ENCODE data around the gene IGFL1.
"Not testable (repeated sequence)": the region's sequence is repeated elsewhere in the genome, so short reads cannot be mapped to it uniquely, and the experiment has no call there.

IGFL1 gene

GRCh38 chr19:46229442-46229841, at the start of gene IGFL1:
Gene IGFL1, plus strand, starts transcription at chr19:46229742. Its CDS starts 33 bp downstream, at chr19:46229775.
- no peak for DNase-seq

GRCh38 chr19:46180701-46181387, 48.7 kb upstream of the IGFL1 start:
- DNase-seq: no peak

- DNase-seq: no peak
Observed at GRCh38 chr19:46181388-46181779, 48.2 kb upstream of the IGFL1 start.

GRCh38 chr19:46182476-46182875, 47.1 kb upstream of the IGFL1 start:
- no peak for DNase-seq

GRCh38 chr19:46184775-46185710, 44.5 kb upstream of the IGFL1 start:
- not testable (repeated sequence) for DNase-seq

- DNase-seq: no peak
Observed at GRCh38 chr19:46186101-46186716, 43.3 kb upstream of the IGFL1 start.

GRCh38 chr19:46186717-46187101, 42.8 kb upstream of the IGFL1 start:
- no peak for DNase-seq

- no peak for DNase-seq
Observed at GRCh38 chr19:46189971-46190888, 39.3 kb upstream of the IGFL1 start.

GRCh38 chr19:46191356-46191755, 38.2 kb upstream of the IGFL1 start:
- no peak for DNase-seq

- no peak for DNase-seq
Observed at GRCh38 chr19:46191972-46192371, 37.6 kb upstream of the IGFL1 start.

- DNase-seq: not testable (repeated sequence)
Observed at GRCh38 chr19:46192626-46192991, 36.9 kb upstream of the IGFL1 start.

GRCh38 chr19:46192992-46193650, 36.4 kb upstream of the IGFL1 start:
- no peak for DNase-seq

- DNase-seq: no peak
Observed at GRCh38 chr19:46193678-46194077, 35.9 kb upstream of the IGFL1 start.

GRCh38 chr19:46195104-46195503, 34.4 kb upstream of the IGFL1 start:
- no peak for DNase-seq

GRCh38 chr19:46195919-46196318, 33.6 kb upstream of the IGFL1 start:
- DNase-seq: not testable (repeated sequence)

GRCh38 chr19:46196410-46197124, 33.0 kb upstream of the IGFL1 start:
- DNase-seq: no peak

GRCh38 chr19:46197314-46198070, 32.0 kb upstream of the IGFL1 start:
- DNase-seq: no peak

GRCh38 chr19:46198756-46199155, 30.8 kb upstream of the IGFL1 start:
- no peak for DNase-seq

- DNase-seq: no peak
Observed at GRCh38 chr19:46201454-46202310, 27.9 kb upstream of the IGFL1 start.

GRCh38 chr19:46202426-46202825, 27.1 kb upstream of the IGFL1 start:
- DNase-seq: no peak

Measured in activated gamma-delta T cell treated with Interleukin-2 at 50 U/mL for 16 hours (primary cell).